Bronchial epithelial cell (primary cell): ENCODE measurements around the gene DUSP10. TPM values are rescaled to one million over a fixed set of nuclear protein-coding genes. Genes with fewer than 3 reads are reported as not detected.

Experiments used
- DNase-seq: peaks from one replicate; pipeline ENCODE4 v3.0.0-alpha.2; 2010; ENCODE audit warnings: low read depth
- FAIRE-seq: peaks from 2 replicates; lab custom pipeline; 2011; peaks lifted over from hg19 to GRCh38; lab: Jason Lieb, UNC
- H3K27me3 ChIP-seq: 2 replicates; pipeline ENCODE4 v1.5.1; 2011; ENCODE audit warnings: low read length; ENCODE audit not compliant: control insufficient read depth, insufficient read depth
- H3K36me3 ChIP-seq: 2 replicates; pipeline ENCODE4 v1.5.1; 2011; ENCODE audit warnings: low read length; ENCODE audit not compliant: control insufficient read depth, insufficient read depth
- H3K4me3 ChIP-seq: 2 replicates; pipeline ENCODE4 v1.5.1; 2011; ENCODE audit warnings: mild to moderate bottlenecking, low read depth, low read length, control low read depth
- total RNA-seq: library from RNA; depleted of rRNA; stranded (reverse); fragments of >200 nt; gene quantifications from 2 replicates; pipeline ENCODE4 v1.2.1, GENCODE V29; 2014
- TF ChIP-seq, protein P1 (sequence below): IDR thresholded peaks from 2 replicates; pipeline ENCODE4 v1.5.1; 2011; ENCODE audit warnings: mild to moderate bottlenecking, moderate library complexity, low read length, control low read depth, inconsistent platforms; ENCODE audit not compliant: insufficient read depth, severe bottlenecking

The DUSP10 gene
- 9.9 and 36.6 TPM in 2 replicates for total RNA-seq

- Histone ChIP-seq H3K27me3 (no peaks in the 10 kb centered on the region), H3K4me3 (peak within 1 kb of the TSS; percentile 68), H3K36me3 (peaks cover 4% of the 10 kb centered on the region)
- TF ChIP-seq, protein P1, sequence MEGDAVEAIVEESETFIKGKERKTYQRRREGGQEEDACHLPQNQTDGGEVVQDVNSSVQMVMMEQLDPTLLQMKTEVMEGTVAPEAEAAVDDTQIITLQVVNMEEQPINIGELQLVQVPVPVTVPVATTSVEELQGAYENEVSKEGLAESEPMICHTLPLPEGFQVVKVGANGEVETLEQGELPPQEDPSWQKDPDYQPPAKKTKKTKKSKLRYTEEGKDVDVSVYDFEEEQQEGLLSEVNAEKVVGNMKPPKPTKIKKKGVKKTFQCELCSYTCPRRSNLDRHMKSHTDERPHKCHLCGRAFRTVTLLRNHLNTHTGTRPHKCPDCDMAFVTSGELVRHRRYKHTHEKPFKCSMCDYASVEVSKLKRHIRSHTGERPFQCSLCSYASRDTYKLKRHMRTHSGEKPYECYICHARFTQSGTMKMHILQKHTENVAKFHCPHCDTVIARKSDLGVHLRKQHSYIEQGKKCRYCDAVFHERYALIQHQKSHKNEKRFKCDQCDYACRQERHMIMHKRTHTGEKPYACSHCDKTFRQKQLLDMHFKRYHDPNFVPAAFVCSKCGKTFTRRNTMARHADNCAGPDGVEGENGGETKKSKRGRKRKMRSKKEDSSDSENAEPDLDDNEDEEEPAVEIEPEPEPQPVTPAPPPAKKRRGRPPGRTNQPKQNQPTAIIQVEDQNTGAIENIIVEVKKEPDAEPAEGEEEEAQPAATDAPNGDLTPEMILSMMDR, result no peak
- FAIRE-seq (no peak), DNase-seq (peak; percentile 98)
Measured at GRCh38 chr1:221741703-221742554, at the start of gene DUSP10. Gene DUSP10 (minus strand): TSS chr1:221742089. CDS start chr1:221739744, 2,345 bp downstream.

DNA sequence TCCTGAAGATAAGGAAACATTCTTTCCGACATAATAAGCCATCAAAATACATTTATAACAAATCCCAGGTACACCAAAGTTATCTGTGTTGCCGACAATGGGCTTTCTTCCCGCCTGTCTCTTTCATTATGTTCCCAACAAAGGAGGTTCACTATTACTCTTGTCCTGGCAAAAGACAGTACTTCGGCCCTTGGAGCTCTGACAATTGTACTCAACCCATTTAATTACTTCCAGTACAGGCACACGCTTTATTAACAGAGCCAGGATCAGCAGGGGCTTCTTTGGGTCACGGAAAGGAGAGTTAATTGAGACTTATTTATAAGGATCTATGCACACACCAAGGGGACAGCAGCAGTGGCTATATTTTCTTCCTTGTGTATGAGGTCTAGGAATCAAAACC lies 46.6 kb upstream of the DUSP10 start:
- Histone ChIP-seq H3K4me3 (no peak overlapping the region), H3K27me3 (no peaks in the 10 kb centered on the region), H3K36me3 (no peaks in the 10 kb centered on the region)
- TF ChIP-seq, protein P1, result no peak
- FAIRE-seq (no peak), DNase-seq (no peak)

GRCh38 chr1:221786647-221787046 lies 44.8 kb upstream of the DUSP10 start:
- TF ChIP-seq, protein P1, result no peak
- FAIRE-seq (no peak), DNase-seq (no peak)
- Histone ChIP-seq H3K4me3 (no peak overlapping the region), H3K36me3 (no peaks in the 10 kb centered on the region), H3K27me3 (no peaks in the 10 kb centered on the region)

- DNase-seq (no peak), FAIRE-seq (no peak)
- Histone ChIP-seq H3K4me3 (no peak overlapping the region), H3K27me3 (no peaks in the 10 kb centered on the region), H3K36me3 (no peaks in the 10 kb centered on the region)
- TF ChIP-seq, protein P1, result no peak
Measured at GRCh38 chr1:221783936-221784335, 42.0 kb upstream of the DUSP10 start.

GRCh38 chr1:221783437-221783836 lies 41.5 kb upstream of the DUSP10 start:
- FAIRE-seq, result no peak
- TF ChIP-seq, protein P1, result no peak
- H3K36me3 ChIP-seq, result no peaks in the 10 kb centered on the region
- no peak for DNase-seq
- no peak overlapping the region for H3K4me3 ChIP-seq
- no peaks in the 10 kb centered on the region for H3K27me3 ChIP-seq
